Fibroblast of mammary gland (primary cell): Measurements from ENCODE around the gene CAPRIN1.
"Not testable (repeated sequence)": the region's sequence is repeated elsewhere in the genome, so short reads cannot be mapped to it uniquely, and the experiment has no call there.

Experiments
- DNase-seq: peaks from one replicate; pipeline ENCODE4 v3.0.0-alpha.2; 2010; ENCODE audit warnings: low read depth
- H3K4me3 ChIP-seq: 2 replicates; pipeline ENCODE4 v1.5.1; 2011; ENCODE audit warnings: low read depth, mild to moderate bottlenecking, low read length, moderate library complexity; ENCODE audit not compliant: control insufficient read depth
- TF ChIP-seq, protein P1 (sequence below): conservative IDR thresholded peaks from 2 replicates; pipeline ENCODE4 v1.5.1; 2011; ENCODE audit warnings: low read depth, low read length, inconsistent platforms; ENCODE audit not compliant: control insufficient read depth, insufficient read depth

The CAPRIN1 gene

GRCh38 chr11:34068111-34068510 lies 16.6 kb downstream of the CAPRIN1 start:
- peak; percentile 62 for DNase-seq
- TF ChIP-seq, protein P1, sequence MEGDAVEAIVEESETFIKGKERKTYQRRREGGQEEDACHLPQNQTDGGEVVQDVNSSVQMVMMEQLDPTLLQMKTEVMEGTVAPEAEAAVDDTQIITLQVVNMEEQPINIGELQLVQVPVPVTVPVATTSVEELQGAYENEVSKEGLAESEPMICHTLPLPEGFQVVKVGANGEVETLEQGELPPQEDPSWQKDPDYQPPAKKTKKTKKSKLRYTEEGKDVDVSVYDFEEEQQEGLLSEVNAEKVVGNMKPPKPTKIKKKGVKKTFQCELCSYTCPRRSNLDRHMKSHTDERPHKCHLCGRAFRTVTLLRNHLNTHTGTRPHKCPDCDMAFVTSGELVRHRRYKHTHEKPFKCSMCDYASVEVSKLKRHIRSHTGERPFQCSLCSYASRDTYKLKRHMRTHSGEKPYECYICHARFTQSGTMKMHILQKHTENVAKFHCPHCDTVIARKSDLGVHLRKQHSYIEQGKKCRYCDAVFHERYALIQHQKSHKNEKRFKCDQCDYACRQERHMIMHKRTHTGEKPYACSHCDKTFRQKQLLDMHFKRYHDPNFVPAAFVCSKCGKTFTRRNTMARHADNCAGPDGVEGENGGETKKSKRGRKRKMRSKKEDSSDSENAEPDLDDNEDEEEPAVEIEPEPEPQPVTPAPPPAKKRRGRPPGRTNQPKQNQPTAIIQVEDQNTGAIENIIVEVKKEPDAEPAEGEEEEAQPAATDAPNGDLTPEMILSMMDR, result no peak
- H3K4me3 ChIP-seq, result no peak overlapping the region

DNA sequence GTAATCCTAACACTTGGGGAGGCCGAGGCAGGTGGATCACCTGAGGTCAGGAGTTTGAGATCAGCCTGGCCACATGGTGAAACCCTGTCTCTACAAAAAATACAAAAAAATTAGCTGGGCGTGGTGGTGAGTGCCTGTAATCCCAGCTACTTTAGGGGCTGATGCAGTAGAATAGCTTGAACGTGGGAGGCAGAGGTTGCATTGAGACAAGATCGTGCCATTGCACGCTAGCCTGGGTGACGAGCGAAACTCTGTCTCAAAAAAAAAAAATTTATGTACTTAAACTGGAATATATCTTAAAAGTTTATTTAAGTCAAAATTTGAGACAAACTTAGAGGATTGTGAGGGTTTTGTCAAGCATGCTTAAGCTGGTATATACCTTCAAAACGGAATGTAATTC lies 19.8 kb downstream of the CAPRIN1 start:
- DNase-seq, H3K4me3 ChIP-seq: not testable (repeated sequence)

DNA sequence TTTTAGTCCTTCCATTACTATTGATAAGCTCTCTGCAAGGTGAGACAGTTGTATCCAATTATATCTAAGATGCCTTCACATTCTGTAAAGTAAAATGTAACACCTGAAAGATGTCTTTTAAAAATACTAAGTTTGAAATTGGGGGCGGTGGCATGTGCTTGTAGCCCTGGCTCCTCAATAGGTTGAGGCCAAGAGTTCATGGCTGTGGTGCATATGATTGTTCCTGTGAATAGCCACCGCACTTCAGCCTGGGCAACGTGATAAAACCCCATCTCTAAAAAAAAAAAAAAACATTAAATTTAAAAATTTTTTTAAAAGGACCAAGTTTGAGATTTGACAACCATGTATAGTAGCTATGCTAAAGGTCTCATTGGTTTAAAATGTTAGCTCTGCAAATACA lies 20.5 kb downstream of the CAPRIN1 start:
- TF ChIP-seq, protein P1, result no peak
- H3K4me3 ChIP-seq, result no peak overlapping the region
- DNase-seq, result no peak

- TF ChIP-seq, protein P1, result no peak
- no peak overlapping the region for H3K4me3 ChIP-seq
- no peak for DNase-seq
Measured at GRCh38 chr11:34072832-34073231, 21.3 kb downstream of the CAPRIN1 start.

DNA sequence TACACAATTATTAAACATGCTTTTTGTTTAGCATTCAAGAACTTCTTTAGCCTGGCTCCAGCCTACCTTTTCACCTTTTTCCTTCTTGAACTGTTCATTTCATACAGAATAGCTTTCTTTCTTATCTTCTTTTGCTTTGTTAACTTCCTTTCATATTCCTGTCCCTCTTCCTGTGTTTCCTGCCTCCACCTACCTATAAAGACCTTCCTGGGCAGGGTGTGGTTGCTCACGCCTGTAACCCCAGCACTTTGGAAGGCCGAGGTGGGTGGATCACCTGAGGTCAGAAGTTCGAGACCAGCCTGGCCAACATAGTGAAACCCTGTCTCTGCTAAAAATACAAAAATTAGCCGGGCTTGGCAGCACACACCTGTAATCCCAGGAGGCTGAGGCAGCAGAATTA lies 22.9 kb downstream of the CAPRIN1 start:
- no peak overlapping the region for H3K4me3 ChIP-seq
- TF ChIP-seq, protein P1, result no peak
- DNase-seq, result no peak

- peak; percentile 67 for DNase-seq
- TF ChIP-seq, protein P1, result no peak
- H3K4me3 ChIP-seq, result no peak overlapping the region
Measured at GRCh38 chr11:34075178-34075820, 23.8 kb downstream of the CAPRIN1 start.

DNA sequence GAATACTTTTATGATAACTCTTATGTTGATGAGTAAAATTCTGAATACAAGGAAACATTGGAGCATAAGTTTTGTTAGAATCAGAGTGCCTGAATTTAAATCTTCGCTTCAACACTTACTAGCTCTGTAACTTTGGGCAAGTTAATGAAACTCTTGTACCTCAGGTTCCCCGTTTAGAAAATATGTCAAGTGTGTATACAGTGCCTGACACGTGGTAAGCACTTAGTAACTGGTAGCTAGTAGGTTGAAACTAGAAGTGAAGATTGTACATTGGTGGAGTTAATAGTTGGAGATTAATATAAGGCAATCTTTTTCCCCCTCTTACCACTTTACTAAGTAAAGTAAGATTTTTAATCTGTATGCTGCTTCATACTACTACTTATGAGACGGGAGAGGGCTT lies 29.1 kb downstream of the CAPRIN1 start:
- no peak for DNase-seq
- TF ChIP-seq, protein P1, result no peak
- H3K4me3 ChIP-seq, result no peak overlapping the region
